Esophagus muscularis mucosa (tissue), 4 donors: ENCODE data around the gene LMX1B. TPM values are rescaled to one million over a fixed set of nuclear protein-coding genes. Genes with fewer than 3 reads are reported as not detected.

Source experiments
- DNase-seq: peaks from one replicate; pipeline ENCODE4 v3.0.0-alpha.2; 2017; ENCODE audit errors: extremely low spot score
- H3K27ac ChIP-seq, 4 donors: fragments of 200-600 bp; sonication (generic); replicated peaks in 1 of 4; 1 replicate in 3 of 4; 2 replicates in 1 of 4; pipeline ENCODE4 v1.5.1; 2016 to 2019; ENCODE audit warnings: mild to moderate bottlenecking in 1 of 4
- H3K27me3 ChIP-seq, 4 donors: fragments of 200-600 bp; sonication (generic); one replicate each; pipeline versions ENCODE4 v1.5.1 to v1.6.0; 2016 to 2019
- H3K36me3 ChIP-seq, 4 donors: fragments of 200-600 bp; sonication (generic); one replicate each; pipeline ENCODE4 v1.5.1; 2016 to 2019
- H3K4me1 ChIP-seq, 4 donors: fragments of 200-600 bp; sonication (generic); one replicate each; pipeline ENCODE4 v1.5.1; 2016 to 2019
- H3K4me3 ChIP-seq, 4 donors: fragments of 200-600 bp; sonication (generic); 1 replicate in 2 of 4; 2 replicates in 2 of 4; pipeline ENCODE4 v1.5.1; 2016 to 2019; ENCODE audit warnings: mild to moderate bottlenecking in 4 of 4, moderate library complexity in 1 of 4
- H3K9me3 ChIP-seq, 4 donors: fragments of 200-600 bp; sonication (generic); 1 replicate in 3 of 4; 2 replicates in 1 of 4; pipeline ENCODE4 v1.5.1; 2016 to 2019
- CTCF ChIP-seq, 3 experiments: fragments of 200-600 bp in 2 of 3; fragments of 450-650 bp in 1 of 3; sonication (generic) in 2 of 3; IDR thresholded peaks; one replicate each; pipeline ENCODE4 v1.5.1; 2017 to 2019; ENCODE audit warnings: antibody characterized with exemption in 3 of 3, mild to moderate bottlenecking in 2 of 3, moderate library complexity in 1 of 3
- EP300 ChIP-seq: sonication (generic); formaldehyde crosslinking; IDR thresholded peaks from one replicate; pipeline ENCODE4 v1.6.1; 2017; ENCODE audit warnings: antibody characterized with exemption
- POLR2A ChIP-seq: fragments of 450-650 bp; IDR thresholded peaks from one replicate; pipeline ENCODE4 v1.6.1; 2017; ENCODE audit warnings: antibody characterized with exemption, moderate library complexity, mild to moderate bottlenecking, low read depth
- POLR2AphosphoS5 ChIP-seq, 2 donors: sonication (generic); formaldehyde crosslinking; IDR thresholded peaks; one replicate each; pipeline ENCODE4 v1.6.1; 2017; ENCODE audit warnings: antibody characterized with exemption in 2 of 2
- WGBS: methylation state at CpG from one replicate; pipeline ENCODE4 v1.1.5; 2018; 5-methylcytosine and 5-hydroxymethylcytosine counted together
- intact Hi-C: fragments of 100-400 bp; cut with DNase I; formaldehyde crosslinking; loops from one replicate; pipeline ENCODE4 v1.15.1; 2023
- total RNA-seq, 4 donors: library from RNA; depleted of rRNA; stranded (reverse); fragments of >200 nt; gene quantifications; one replicate each; pipeline versions ENCODE4 v1.1.0 to v1.2.1, GENCODE V29; 2016

The LMX1B gene
- total RNA-seq, 4 donors from 2014 or later = under 0.01 to 0.66 (median 0.24) TPM

GRCh38 chr9:126745574-126746411, 132.1 kb downstream of the LMX1B start:
- WGBS = 52% methylated on average over 10 of the region's 10 CpGs
- no peaks in the 10 kb centered on the region for H3K4me1 ChIP-seq
- peak; percentile 84 for DNase-seq
- no peaks in the 10 kb centered on the region for H3K36me3 ChIP-seq
- H3K9me3 ChIP-seq = no peaks in the 10 kb centered on the region
- peaks cover 0 to 52% (median 0%) of the 10 kb centered on the region in 4 donors for H3K27me3 ChIP-seq
- no peak overlapping the region for H3K27ac ChIP-seq
- no peak for TF ChIP-seq POLR2AphosphoS5 (IDR thresholded peaks at IDR 0.05)
- TF ChIP-seq EP300 = no peak
- no peak for TF ChIP-seq POLR2A
- TF ChIP-seq CTCF (IDR thresholded peaks at IDR 0.05) = no peak
- intact Hi-C loops = no loop called here
- no peak overlapping the region for H3K4me3 ChIP-seq

Other genes with a start within 250 kb of the LMX1B start
- gene ZBTB43, start 191.1 kb downstream of the LMX1B start, total RNA-seq = 1 to 10 TPM; 8.7 to 9.9 (median 9.4) TPM
- 10 to 100 TPM; 10.4 to 16.8 (median 12.6) TPM for gene ZBTB34, start 246.7 kb downstream of the LMX1B start, total RNA-seq